Measurements from ENCODE around the gene GAMT.

The GAMT gene

GRCh38 chr19:1401889-1402217 is 511 bp upstream of the GAMT start:
- no peak for DNase-seq (ENCODE audit: low read depth in 1 of 2, low spot score in 1 of 2)

GRCh38 chr19:1400281-1401137 is 833 bp downstream of the GAMT start:
- no peak for DNase-seq (ENCODE audit: low read depth in 1 of 2, low spot score in 1 of 2)

DNA sequence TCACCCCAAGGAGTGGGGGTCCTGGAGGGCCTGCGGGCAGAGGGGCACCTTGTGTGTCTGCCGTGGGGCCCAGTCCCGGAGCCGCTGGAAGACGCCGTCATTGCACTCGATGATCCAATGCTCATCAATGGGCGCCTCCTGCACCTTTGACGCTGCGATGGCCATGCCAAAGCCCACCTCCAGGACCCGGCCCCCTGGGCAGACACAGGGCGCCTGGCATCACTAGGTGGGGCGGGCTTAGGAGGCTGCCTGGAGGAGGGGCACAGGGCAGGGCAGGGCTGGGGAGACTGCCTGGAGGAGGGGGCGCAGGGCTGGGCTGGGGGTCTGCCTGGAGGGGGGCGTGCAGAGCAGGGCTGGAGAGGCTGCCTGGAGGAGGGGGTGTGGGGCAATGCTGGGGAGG is 1.6 kb downstream of the GAMT start:
- DNase-seq (ENCODE audit: low read depth in 1 of 2, low spot score in 1 of 2), result no peak

DNA sequence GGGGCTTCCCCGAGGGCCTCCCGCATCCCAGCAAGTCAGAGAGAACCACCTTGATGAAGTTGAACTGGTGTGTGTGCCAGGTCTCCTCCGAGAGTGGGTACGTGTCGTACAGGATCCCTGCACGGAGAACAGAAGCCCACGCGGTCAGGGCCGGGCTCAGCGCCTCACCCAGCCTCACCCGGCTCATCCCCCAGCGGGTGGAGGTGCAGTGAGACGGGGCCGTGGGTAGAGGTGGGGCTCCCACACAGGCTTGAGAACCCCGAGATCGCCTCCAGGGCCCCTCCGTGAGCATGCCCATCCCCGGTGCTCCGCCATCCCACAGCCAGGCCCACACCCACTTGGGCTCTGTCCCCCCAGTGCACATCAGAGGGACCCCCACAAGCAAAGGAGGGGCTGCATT is 2.3 kb downstream of the GAMT start:
- no peak for DNase-seq (ENCODE audit: low read depth in 1 of 2, low spot score in 1 of 2)

- DNase-seq (ENCODE audit: low read depth in 1 of 2, low spot score in 1 of 2), result no peak
Observed at GRCh38 chr19:1397838-1398237, 3.5 kb downstream of the GAMT start.

DNA sequence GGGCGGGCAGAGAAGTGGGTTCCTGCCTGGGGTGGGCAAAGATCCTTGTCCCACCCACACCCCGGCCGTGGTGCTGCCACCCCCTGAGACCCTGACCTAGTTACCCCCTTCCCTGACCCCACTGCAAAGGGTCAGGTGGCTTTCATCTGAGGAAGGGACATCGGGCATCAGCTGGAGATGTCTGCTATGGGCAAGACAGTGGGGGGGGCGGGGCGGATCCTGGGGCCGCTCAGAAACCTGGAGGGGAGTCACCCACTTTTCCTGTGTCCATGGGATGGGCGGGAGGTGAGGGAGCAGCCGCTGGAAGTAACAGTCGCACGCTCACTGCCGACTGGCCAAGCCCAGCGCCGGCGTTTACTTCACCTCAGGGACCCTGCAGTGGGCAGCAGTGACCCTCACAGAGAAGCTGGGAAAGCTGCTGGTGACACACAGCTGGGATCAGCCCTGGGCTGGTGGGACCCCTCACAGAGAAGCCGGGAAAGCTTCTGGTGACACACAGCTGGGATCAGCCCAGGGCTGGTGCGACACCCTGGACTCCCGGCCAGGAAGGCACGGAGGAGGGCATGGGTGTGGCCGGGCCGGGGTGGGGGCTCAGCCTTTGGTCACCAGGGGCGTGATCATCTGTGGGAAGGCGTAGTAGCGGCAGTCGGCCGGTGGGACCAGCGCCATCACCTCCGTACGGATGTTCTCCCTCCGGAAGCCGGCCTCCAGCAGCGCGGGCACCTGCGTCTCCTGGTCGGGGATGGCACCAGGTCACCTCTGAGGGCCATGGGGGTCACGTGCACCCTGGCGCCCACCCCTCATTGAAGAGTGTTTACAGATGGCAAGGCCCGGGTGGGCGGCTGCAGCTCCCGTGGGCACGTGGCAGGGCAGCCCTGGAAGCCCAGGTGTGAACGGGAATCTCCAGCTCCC is 4.3 kb downstream of the GAMT start:
- DNase-seq (ENCODE audit: low read depth in 1 of 2, low spot score in 1 of 2), result no peak

DNA sequence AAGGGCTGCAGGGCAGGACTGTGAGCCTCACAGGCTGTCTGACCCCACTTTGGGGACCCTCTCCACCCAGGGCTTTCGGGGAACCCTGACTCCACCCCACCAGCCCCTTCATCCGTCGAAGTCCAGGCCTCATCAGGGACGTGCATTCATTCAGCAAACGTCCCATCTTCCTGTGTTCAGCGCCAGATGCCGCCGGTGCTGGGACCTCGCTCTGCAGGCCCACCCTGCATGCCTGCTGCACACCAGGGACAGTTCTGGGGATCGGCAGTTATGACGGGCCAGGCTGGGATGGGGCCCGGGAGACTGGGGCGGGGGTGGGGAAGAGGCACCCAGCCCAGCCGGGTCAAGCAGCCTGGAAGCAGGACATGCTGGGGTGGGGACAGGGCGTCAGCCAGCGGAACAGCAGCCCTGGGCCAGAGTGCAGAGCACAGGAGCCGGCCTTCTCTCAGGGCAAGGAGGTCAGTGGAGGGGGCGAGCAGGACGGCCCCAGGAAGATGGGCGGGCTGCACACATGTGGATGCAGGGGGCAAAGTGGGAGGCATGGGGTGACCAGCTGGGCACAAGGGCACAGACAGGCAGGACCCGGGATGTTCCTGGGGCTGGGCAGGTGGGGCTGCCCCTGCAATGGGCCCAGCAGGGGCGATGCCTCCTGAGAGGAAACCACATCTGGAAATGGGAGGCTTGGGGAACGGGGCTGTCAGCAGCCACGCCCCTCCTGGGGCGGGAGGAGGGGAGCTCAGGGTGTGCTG is 5.1 kb downstream of the GAMT start:
- no peak for DNase-seq (ENCODE audit: low read depth in 1 of 2, low spot score in 1 of 2)

DNA sequence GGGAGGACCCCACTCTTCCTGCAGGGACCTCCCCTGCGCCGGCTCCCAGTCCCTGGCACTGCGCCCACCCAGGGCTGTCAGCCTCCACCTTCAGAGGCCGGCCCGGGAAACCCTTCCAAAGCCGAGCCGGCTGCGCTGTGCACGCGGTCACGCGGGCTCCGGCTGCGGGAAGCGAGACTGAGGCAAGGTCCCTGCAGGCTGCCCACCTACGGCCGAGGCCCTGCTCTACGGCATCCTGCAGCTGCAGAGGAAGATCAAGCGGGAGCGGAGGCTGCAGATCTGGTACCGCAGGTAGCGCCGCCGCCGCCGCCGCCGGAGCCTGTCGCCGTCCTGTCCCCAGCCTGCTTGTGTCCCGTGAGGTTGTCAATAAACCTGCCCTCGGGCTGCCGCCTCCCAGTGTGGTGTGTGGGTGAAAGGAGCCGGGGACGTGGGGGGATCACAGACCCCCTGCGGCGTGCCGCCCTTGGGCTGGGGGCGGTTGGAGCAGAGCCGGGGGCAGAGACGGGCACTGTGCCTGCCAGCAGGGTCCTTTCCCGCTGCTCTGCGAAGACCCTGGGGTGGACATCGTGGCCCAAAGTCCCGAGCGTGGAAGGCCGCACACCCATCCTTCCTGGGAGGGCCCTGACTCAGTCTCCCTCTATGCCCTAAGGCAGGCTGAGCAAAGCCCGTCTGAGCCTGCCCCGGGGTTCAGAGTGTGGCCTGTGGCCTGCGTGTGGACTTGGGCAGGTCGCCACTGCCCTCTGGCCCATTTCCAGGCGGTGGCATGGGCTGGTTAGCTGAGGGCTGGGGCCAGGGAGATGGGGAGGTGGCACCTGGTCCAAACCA is 5.9 kb downstream of the GAMT start:
- no peak for DNase-seq (ENCODE audit: low read depth in 1 of 2, low spot score in 1 of 2)

- no peak for DNase-seq (ENCODE audit: low read depth in 1 of 2, low spot score in 1 of 2)
Observed at GRCh38 chr19:1394252-1395193, 6.8 kb downstream of the GAMT start.

- no peak for DNase-seq (ENCODE audit: low read depth in 1 of 2, low spot score in 1 of 2)
Observed at GRCh38 chr19:1393841-1394240, 7.5 kb downstream of the GAMT start.

DNA sequence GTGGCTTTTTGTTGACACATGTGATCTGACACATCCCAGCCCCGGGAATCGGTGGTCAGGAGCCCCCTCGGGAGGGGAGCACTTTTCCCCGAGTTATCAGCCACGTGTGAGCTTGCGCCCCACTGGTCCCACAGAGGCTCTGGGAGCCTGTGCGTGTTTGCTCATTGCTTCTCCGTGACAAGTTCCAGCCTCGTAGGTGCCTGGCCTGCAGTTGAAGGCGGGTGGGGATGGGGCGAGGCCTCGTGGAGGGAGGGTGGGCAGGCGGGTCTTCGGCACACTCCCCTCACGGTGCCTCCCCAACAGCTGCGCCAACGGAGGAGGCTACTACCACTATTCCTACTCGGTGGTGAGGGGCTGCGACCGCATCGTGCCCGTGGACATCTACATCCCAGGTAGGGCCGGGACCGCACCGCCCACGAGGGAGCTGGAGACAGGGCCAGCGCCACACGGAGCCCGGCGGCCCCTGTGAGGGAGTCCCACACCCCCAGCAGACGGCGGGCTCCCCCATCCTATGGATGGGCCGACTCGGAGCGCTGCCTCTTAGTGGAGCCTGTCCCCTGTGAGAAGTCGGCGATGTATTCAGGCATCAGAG is 8.3 kb downstream of the GAMT start:
- no peak for DNase-seq (ENCODE audit: low read depth in 1 of 2, low spot score in 1 of 2)

GRCh38 chr19:1392407-1392806 is 8.9 kb downstream of the GAMT start:
- no peak for DNase-seq (ENCODE audit: low read depth in 1 of 2, low spot score in 1 of 2)

DNA sequence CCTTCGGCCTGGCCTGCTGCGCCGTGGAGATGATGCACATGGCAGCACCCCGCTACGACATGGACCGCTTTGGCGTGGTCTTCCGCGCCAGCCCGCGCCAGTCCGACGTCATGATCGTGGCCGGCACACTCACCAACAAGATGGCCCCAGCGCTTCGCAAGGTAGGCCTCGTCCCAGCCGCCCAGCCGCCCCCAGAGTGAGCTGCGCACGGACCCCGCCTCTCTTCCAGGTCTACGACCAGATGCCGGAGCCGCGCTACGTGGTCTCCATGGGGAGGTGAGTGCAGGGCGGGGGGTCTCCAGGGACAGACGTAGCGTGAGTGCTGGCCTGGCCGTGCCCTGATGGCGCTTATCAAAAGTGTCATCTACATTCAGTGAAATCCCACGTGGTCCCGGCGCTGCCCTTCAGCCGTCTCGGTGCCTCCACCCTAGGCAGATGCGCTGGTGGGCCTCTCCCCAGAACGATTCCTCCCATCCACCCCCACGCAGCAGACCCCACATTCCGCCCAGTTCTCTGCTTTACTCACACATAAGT is 10.4 kb downstream of the GAMT start:
- DNase-seq (ENCODE audit: low read depth in 1 of 2, low spot score in 1 of 2), result no peak

DNA sequence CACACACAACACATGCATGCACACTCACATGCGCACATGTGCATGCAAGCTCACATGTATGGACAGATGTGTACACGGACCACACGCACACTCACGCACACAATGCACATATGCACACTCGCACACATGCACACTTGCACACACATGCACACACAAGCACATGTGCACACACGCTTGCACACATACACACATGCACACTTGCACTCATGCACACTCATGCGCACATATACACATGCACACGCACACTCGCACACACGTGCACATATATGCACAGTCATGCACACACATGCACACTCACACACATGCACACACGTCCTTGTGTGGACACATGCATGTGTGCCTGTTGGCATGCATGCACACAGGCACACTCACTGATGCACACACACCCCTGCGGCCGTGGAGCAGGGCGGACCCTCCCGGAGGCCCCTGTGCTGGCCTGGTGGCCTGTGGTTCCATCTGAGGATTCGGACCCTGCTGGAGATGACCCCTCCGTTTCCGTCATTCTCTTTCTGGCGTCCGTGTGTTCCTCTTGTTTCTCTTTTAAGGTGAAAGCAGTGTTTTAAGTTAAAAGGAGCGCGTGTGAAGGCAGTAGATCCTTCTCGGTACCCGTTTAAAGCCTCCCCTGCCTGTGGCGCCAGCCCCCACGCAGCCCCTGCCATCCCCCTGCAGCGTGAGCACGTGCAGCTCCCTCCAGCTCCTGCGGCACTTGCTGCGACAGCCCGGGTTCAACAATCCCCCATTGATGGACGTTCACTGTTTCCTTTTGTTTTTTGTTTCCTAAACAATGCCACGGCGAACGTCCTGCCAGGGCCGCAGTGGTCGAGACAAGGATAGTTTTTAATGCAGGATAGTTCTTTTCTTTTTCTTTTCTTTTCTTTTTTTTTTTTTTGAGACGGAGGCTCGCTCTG is 12.1 kb downstream of the GAMT start:
- DNase-seq (ENCODE audit: low read depth in 1 of 2, low spot score in 1 of 2), result no peak

GRCh38 chr19:1388637-1389026 is 12.7 kb downstream of the GAMT start:
- no peak for DNase-seq (ENCODE audit: low read depth in 1 of 2, low spot score in 1 of 2)

DNA sequence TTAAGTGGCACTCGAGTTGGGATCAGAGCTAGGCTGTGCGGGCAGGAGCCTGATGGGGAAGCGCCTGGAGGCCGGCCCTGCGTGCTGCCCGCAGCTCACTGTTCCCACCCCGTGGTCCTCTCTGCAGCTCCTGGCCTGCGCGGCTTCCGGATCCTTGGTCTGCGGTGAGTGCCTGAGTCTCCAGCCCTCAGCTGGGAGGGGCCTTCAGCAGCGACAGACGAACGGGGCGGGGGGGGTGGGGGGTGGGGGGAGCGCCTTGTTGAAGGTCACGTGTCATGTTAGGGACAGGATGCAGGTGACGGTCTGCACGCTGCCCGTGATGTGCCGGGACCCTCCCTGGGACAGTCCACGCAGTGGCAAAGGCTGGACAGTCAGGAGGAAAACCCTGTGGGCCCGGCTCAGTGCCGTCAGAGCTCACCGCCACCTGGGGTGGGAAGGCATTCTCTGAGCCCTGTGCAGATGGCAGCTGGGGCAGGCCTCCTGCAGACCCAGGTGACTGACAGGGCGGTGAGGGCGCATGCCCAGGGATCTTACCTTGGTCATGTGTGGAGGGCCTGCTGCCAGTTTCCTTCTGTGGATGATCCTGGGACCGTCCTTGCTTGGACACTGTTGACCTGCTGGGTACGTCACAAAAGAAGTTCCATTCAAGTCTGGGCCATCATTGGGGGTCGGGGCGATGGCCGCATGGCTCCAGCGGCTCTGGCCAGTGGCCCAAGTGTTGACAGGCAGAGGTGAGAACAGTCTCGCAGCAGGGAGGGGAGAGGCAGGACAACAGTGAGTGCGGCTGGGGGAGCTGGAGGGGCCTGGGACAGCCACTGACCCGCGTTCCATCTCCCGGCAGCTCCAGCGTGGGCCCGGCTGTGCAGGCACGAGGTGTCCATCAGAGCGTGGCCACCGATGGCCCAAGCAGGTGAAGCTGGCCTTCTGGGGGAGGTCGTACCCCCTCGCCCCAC is 13.4 kb downstream of the GAMT start:
- DNase-seq (ENCODE audit: low read depth in 1 of 2, low spot score in 1 of 2), result no peak

All from activated T-helper 1 cell treated with anti-CD3 and anti-CD28 coated beads, Interleukin-2, amount 50 U/mL, for 16 hours (primary cell).